ENCODE measurements around the gene OPN1MW. TPM values are rescaled to one million over a fixed set of nuclear protein-coding genes. Genes with fewer than 3 reads are reported as not detected.
"Not testable (repeated sequence)": the region's sequence is repeated elsewhere in the genome, so short reads cannot be mapped to it uniquely, and the experiment has no call there.

Gene OPN1MW
- total and polyA plus RNA-seq, 2 donors (not counting 1 experiment from before 2014, with no cell fraction given), result not detected

DNA sequence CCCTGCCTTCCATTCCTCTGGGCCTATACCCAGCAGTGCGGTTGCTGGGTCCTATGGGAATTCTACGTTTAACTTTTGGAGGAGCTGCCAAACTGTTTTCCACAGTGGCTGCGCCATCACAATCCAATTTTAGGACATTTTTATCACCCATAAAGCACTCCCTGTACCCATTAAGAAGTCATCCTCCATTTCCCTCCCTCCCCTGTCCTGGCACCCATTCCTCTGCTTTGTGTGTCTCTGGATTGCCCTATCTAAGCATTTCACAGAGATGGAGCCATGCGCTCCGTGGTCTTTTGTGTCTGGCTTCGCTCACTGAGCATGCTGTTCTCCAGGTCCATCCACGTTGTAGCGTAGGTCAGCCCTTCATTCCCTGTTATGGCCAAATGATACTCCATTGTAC lies 40.0 kb upstream of the OPN1MW start:
- H3K4me3 ChIP-seq (replicated peaks in 1 of 4; ENCODE audit: control extremely low read depth in 1 of 4, insufficient read depth in 1 of 4, low read depth in 3 of 4, low read length in 4 of 4), result no peak overlapping the region
- H3K27me3 ChIP-seq (ENCODE audit: control insufficient read depth, insufficient read depth, low read length), result no peaks in the 10 kb centered on the region
- no peaks in the 10 kb centered on the region for H3K9me3 ChIP-seq (ENCODE audit: control insufficient read depth, insufficient read depth, low read depth, low read length)
- no peak overlapping the region for H3K4me2 ChIP-seq (ENCODE audit: extremely low read depth, insufficient read depth, low read length)
- TF ChIP-seq, protein P1, sequence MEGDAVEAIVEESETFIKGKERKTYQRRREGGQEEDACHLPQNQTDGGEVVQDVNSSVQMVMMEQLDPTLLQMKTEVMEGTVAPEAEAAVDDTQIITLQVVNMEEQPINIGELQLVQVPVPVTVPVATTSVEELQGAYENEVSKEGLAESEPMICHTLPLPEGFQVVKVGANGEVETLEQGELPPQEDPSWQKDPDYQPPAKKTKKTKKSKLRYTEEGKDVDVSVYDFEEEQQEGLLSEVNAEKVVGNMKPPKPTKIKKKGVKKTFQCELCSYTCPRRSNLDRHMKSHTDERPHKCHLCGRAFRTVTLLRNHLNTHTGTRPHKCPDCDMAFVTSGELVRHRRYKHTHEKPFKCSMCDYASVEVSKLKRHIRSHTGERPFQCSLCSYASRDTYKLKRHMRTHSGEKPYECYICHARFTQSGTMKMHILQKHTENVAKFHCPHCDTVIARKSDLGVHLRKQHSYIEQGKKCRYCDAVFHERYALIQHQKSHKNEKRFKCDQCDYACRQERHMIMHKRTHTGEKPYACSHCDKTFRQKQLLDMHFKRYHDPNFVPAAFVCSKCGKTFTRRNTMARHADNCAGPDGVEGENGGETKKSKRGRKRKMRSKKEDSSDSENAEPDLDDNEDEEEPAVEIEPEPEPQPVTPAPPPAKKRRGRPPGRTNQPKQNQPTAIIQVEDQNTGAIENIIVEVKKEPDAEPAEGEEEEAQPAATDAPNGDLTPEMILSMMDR (conservative IDR thresholded peaks at IDR 0.05 in 1 of 2, IDR thresholded peaks at IDR 0.05 in 1 of 2; ENCODE audit: low read depth in 1 of 2, low read length in 2 of 2), result no peak
- no peak for TF ChIP-seq EZH2 (IDR thresholded peaks at IDR 0.05; ENCODE audit: low read length, missing control alignments)
- no peak overlapping the region for H2AFZ ChIP-seq (ENCODE audit: low read length)
- no peak overlapping the region for H3K9ac ChIP-seq (ENCODE audit: insufficient read depth, low read length)
- no peak overlapping the region for H3K27ac ChIP-seq (ENCODE audit: insufficient read depth, low read length)
- no peaks in the 10 kb centered on the region for H3K4me1 ChIP-seq (ENCODE audit: control insufficient read depth, extremely low read depth, insufficient read depth, low read length)
- H3K36me3 ChIP-seq (ENCODE audit: control insufficient read depth, insufficient read depth, low read length), result no peaks in the 10 kb centered on the region
- no peaks in the 10 kb centered on the region for H4K20me1 ChIP-seq (ENCODE audit: control insufficient read depth, extremely low read depth, insufficient read depth, low read length)
- DNase-seq (ENCODE audit: low read depth in 2 of 2), result no peak
- H3K79me2 ChIP-seq (ENCODE audit: control insufficient read depth, insufficient read depth, low read length), result no peaks in the 10 kb centered on the region

DNA sequence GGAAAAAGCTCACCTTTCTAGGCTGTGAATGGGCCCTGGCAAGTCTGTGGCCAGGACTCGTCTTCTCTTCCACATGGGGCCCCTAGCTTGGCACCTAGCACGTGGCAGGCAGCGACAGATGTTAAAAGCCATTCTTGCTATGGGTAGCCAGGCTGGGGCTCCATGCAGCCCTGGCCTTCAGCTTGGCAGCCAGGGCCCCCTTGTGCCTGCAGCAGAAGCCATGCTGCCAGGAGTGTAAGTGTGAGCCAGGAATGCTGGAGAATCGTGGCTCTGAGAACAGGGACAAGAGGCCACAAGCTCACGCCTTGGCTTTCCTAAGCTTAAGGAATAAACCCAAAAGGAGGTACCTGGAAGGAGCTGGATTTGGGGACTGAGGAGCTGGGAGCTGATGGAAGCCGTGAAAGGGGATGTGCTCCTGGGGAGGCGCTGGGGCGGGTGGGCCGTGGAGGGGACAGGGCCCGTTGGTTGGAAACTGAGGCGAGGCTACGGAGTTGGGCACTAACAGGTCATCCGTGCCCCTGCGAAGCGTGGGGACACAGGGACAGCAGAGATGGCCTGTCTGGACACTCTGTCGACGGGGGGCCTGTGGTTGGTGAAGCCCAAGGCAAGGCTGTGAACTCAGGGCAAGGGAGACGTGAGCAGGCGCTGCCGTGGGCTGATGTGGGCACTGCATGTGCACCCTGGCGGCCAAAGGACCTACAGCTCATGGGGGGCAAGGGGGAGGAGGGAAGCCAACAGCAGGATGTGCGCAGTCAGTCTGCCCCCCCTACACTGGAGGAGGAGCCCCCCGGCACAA lies 39.2 kb upstream of the OPN1MW start:
- H3K27ac ChIP-seq (ENCODE audit: insufficient read depth, low read length), result no peak overlapping the region
- H3K79me2 ChIP-seq (ENCODE audit: control insufficient read depth, insufficient read depth, low read length), result no peaks in the 10 kb centered on the region
- H2AFZ ChIP-seq (ENCODE audit: low read length), result no peak overlapping the region
- H3K36me3 ChIP-seq (ENCODE audit: control insufficient read depth, insufficient read depth, low read length), result no peaks in the 10 kb centered on the region
- TF ChIP-seq, protein P1 (conservative IDR thresholded peaks at IDR 0.05 in 1 of 2, IDR thresholded peaks at IDR 0.05 in 1 of 2; ENCODE audit: low read depth in 1 of 2, low read length in 2 of 2), result no peak
- no peak for TF ChIP-seq EZH2 (IDR thresholded peaks at IDR 0.05; ENCODE audit: low read length, missing control alignments)
- H3K27me3 ChIP-seq (ENCODE audit: control insufficient read depth, insufficient read depth, low read length), result no peaks in the 10 kb centered on the region
- no peak overlapping the region for H3K9ac ChIP-seq (ENCODE audit: insufficient read depth, low read length)
- no peaks in the 10 kb centered on the region for H3K9me3 ChIP-seq (ENCODE audit: control insufficient read depth, insufficient read depth, low read depth, low read length)
- no peak for DNase-seq (ENCODE audit: low read depth in 2 of 2)
- H3K4me1 ChIP-seq (ENCODE audit: control insufficient read depth, extremely low read depth, insufficient read depth, low read length), result no peaks in the 10 kb centered on the region
- H4K20me1 ChIP-seq (ENCODE audit: control insufficient read depth, extremely low read depth, insufficient read depth, low read length), result no peaks in the 10 kb centered on the region
- H3K4me2 ChIP-seq (ENCODE audit: extremely low read depth, insufficient read depth, low read length), result no peak overlapping the region
- H3K4me3 ChIP-seq (replicated peaks in 1 of 4; ENCODE audit: control extremely low read depth in 1 of 4, insufficient read depth in 1 of 4, low read depth in 3 of 4, low read length in 4 of 4), result no peak overlapping the region

DNA sequence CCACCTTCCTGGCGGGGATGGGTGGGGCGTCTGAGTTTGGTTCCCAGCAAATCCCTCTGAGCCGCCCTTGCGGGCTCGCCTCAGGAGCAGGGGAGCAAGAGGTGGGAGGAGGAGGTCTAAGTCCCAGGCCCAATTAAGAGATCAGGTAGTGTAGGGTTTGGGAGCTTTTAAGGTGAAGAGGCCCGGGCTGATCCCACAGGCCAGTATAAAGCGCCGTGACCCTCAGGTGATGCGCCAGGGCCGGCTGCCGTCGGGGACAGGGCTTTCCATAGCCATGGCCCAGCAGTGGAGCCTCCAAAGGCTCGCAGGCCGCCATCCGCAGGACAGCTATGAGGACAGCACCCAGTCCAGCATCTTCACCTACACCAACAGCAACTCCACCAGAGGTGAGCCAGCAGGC lies 38.4 kb upstream of the OPN1MW start, which contains the start of gene OPN1LW:
Gene OPN1LW, plus strand, starts transcription at position 234 of the 400 bp plus-strand sequence. Its CDS starts 41 bp downstream, at position 275.
- H3K4me1 ChIP-seq (ENCODE audit: control insufficient read depth, extremely low read depth, insufficient read depth, low read length), result not testable (repeated sequence)

DNA sequence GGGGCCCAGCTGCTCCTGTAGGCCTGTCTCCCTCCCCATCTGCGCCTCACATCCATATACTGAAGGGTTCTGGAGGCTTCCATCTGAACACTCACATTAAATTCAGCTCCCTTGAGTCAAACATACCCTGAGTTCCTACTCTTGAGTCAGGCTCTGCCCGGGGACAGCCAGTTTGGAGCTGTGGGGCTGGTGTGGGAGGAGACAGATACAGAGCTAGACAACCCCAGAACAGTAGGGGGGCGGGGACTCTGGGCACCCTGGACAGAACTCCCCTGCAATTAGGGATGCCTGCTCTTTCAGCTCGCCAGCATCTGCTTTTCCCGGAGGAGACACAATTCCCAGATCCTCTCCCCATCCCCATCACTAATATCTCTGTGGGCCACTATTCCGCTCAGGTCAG lies 31.4 kb upstream of the OPN1MW start:
- not testable (repeated sequence) for H3K4me2 ChIP-seq (ENCODE audit: extremely low read depth, insufficient read depth, low read length); H3K27me3 ChIP-seq (ENCODE audit: control insufficient read depth, insufficient read depth, low read length); H3K36me3 ChIP-seq (ENCODE audit: control insufficient read depth, insufficient read depth, low read length); H3K4me3 ChIP-seq (replicated peaks in 1 of 4; ENCODE audit: control extremely low read depth in 1 of 4, insufficient read depth in 1 of 4, low read depth in 3 of 4, low read length in 4 of 4); H3K27ac ChIP-seq (ENCODE audit: insufficient read depth, low read length); DNase-seq (ENCODE audit: low read depth in 2 of 2); H3K79me2 ChIP-seq (ENCODE audit: control insufficient read depth, insufficient read depth, low read length); H2AFZ ChIP-seq (ENCODE audit: low read length); H3K4me1 ChIP-seq (ENCODE audit: control insufficient read depth, extremely low read depth, insufficient read depth, low read length); H4K20me1 ChIP-seq (ENCODE audit: control insufficient read depth, extremely low read depth, insufficient read depth, low read length); H3K9ac ChIP-seq (ENCODE audit: insufficient read depth, low read length); H3K9me3 ChIP-seq (ENCODE audit: control insufficient read depth, insufficient read depth, low read depth, low read length)

More for the DNA sequence above, 38.4 kb upstream of the OPN1MW start, which contains the start of gene OPN1LW:
- not testable (repeated sequence) for H3K36me3 ChIP-seq (ENCODE audit: control insufficient read depth, insufficient read depth, low read length); H3K4me2 ChIP-seq (ENCODE audit: extremely low read depth, insufficient read depth, low read length); H3K4me3 ChIP-seq (replicated peaks in 1 of 4; ENCODE audit: control extremely low read depth in 1 of 4, insufficient read depth in 1 of 4, low read depth in 3 of 4, low read length in 4 of 4); H4K20me1 ChIP-seq (ENCODE audit: control insufficient read depth, extremely low read depth, insufficient read depth, low read length); H3K79me2 ChIP-seq (ENCODE audit: control insufficient read depth, insufficient read depth, low read length); DNase-seq (ENCODE audit: low read depth in 2 of 2); H3K9ac ChIP-seq (ENCODE audit: insufficient read depth, low read length); H3K27ac ChIP-seq (ENCODE audit: insufficient read depth, low read length); H3K27me3 ChIP-seq (ENCODE audit: control insufficient read depth, insufficient read depth, low read length); H3K9me3 ChIP-seq (ENCODE audit: control insufficient read depth, insufficient read depth, low read depth, low read length); H2AFZ ChIP-seq (ENCODE audit: low read length)

DNA sequence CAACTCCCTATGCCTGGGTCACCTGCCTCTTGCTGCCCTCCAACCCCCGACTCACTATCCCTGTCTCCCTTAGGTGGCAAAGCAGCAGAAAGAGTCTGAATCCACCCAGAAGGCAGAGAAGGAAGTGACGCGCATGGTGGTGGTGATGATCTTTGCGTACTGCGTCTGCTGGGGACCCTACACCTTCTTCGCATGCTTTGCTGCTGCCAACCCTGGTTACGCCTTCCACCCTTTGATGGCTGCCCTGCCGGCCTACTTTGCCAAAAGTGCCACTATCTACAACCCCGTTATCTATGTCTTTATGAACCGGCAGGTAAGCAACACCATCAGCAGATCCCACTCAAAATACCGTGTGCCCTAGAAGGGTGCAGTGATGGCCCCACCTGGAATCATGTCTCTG lies 26.2 kb upstream of the OPN1MW start:
- DNase-seq (ENCODE audit: low read depth in 2 of 2); H3K79me2 ChIP-seq (ENCODE audit: control insufficient read depth, insufficient read depth, low read length); H3K4me3 ChIP-seq (replicated peaks in 1 of 4; ENCODE audit: control extremely low read depth in 1 of 4, insufficient read depth in 1 of 4, low read depth in 3 of 4, low read length in 4 of 4); H3K4me2 ChIP-seq (ENCODE audit: extremely low read depth, insufficient read depth, low read length); H2AFZ ChIP-seq (ENCODE audit: low read length); H3K27me3 ChIP-seq (ENCODE audit: control insufficient read depth, insufficient read depth, low read length); H3K9me3 ChIP-seq (ENCODE audit: control insufficient read depth, insufficient read depth, low read depth, low read length); H3K4me1 ChIP-seq (ENCODE audit: control insufficient read depth, extremely low read depth, insufficient read depth, low read length); H3K27ac ChIP-seq (ENCODE audit: insufficient read depth, low read length); H3K9ac ChIP-seq (ENCODE audit: insufficient read depth, low read length); H3K36me3 ChIP-seq (ENCODE audit: control insufficient read depth, insufficient read depth, low read length); H4K20me1 ChIP-seq (ENCODE audit: control insufficient read depth, extremely low read depth, insufficient read depth, low read length): not testable (repeated sequence)

All from fibroblast of lung (primary cell).